GM10266 (cell line): Measurements from ENCODE around the gene LMTK3.
A peak's percentile ranks its signal among the peaks of the same experiment; 100 is the strongest.

Experiments used
- DNase-seq: peaks from one replicate; pipeline ENCODE4 v3.0.0; 2012; ENCODE audit errors: extremely low spot score
- CTCF ChIP-seq: IDR thresholded peaks from 2 replicates; pipeline ENCODE4 v1.5.1; 2012; ENCODE audit warnings: mild to moderate bottlenecking, low read depth; ENCODE audit not compliant: control insufficient read depth, insufficient read depth; ENCODE audit errors: missing control alignments

Gene LMTK3

GRCh38 chr19:48502350-48503018, 9.2 kb downstream of the LMTK3 start:
- no peak for TF ChIP-seq CTCF
- no peak for DNase-seq

DNA sequence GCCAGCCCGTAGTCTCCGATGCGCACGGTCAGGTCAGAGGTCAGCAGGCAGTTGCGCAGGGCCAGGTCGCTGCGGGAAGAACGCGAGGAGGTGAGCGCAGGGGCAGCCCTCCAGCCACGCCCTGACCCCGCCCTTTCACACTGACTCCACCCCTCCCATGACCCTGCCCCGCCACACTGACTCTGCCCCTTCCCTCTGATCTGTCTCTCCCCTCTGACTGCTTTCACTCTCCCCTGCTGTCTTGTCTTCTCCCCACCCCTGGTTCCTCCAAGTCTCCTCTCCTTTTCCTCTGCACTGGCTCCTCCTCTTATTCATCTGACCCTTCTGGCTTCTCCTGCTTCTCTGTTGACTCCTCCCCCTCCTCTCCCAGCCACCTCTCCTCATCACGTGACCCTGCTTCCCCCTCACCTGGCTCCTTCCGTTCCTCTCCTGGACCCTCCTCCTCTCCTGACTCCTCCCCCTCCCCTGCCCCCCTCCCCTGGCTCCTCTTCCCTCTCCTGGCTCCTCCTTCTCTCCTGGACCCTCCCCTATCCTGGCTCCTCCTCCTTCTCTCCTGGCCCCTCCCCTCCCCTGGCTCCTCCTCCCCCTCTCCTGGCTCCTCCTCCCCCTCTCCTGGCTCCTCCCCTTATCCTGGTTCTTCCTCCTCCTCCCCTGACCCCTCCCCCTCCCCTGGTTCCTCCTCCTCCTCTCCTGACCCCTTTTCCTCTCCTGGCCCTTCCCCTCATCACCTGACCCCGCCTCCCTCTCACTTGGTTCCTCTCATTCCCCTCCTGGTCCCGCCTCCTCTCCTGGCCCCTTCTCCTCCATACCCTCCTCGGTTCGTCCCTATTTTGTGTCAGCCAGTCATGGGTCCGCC, 9.9 kb downstream of the LMTK3 start:
- no peak for TF ChIP-seq CTCF
- DNase-seq, result peak; percentile 83

- TF ChIP-seq CTCF, result no peak
- no peak for DNase-seq
Observed at GRCh38 chr19:48500830-48501493, 10.7 kb downstream of the LMTK3 start.

- no peak for DNase-seq
- TF ChIP-seq CTCF, result no peak
Observed at GRCh38 chr19:48499316-48500090, 12.1 kb downstream of the LMTK3 start.

GRCh38 chr19:48498595-48499311, 12.9 kb downstream of the LMTK3 start:
- no peak for DNase-seq
- TF ChIP-seq CTCF, result no peak

GRCh38 chr19:48497728-48498594, 13.7 kb downstream of the LMTK3 start:
- TF ChIP-seq CTCF, result no peak
- no peak for DNase-seq
